NOMO-1 treated with DMSO at 0.1 percent for 48 hours (cell line): ENCODE data around the gene SLC22A23.
A peak's percentile ranks its signal among the peaks of the same experiment; 100 is the strongest.

Source experiments
- DNase-seq: peaks from one replicate; lab custom pipeline; 2025; ENCODE audit not compliant: unreplicated experiment; lab: John Stamatoyannopoulos, UW

Gene SLC22A23

GRCh38 chr6:3273707-3274521, 182.9 kb downstream of the SLC22A23 start:
- no peak for DNase-seq

- DNase-seq, result no peak
Measured at GRCh38 chr6:3272911-3273547, 183.8 kb downstream of the SLC22A23 start.

- DNase-seq, result no peak
Measured at GRCh38 chr6:3271756-3272155, 185.1 kb downstream of the SLC22A23 start.

GRCh38 chr6:3270258-3270657, 186.6 kb downstream of the SLC22A23 start:
- no peak for DNase-seq

GRCh38 chr6:3269281-3269975, 187.4 kb downstream of the SLC22A23 start:
- no peak for DNase-seq

- no peak for DNase-seq
Measured at GRCh38 chr6:3268680-3269079, 188.2 kb downstream of the SLC22A23 start.

GRCh38 chr6:3267162-3267561, 189.7 kb downstream of the SLC22A23 start:
- DNase-seq, result no peak

- DNase-seq, result no peak
Measured at GRCh38 chr6:3266170-3266569, 190.7 kb downstream of the SLC22A23 start.

GRCh38 chr6:3265671-3266070, 191.2 kb downstream of the SLC22A23 start:
- no peak for DNase-seq

- DNase-seq, result no peak
Measured at GRCh38 chr6:3264356-3264755, 192.5 kb downstream of the SLC22A23 start.

GRCh38 chr6:3263096-3263495, 193.8 kb downstream of the SLC22A23 start:
- no peak for DNase-seq

GRCh38 chr6:3261921-3262320, 194.9 kb downstream of the SLC22A23 start:
- DNase-seq, result no peak

GRCh38 chr6:3261518-3261820, 195.4 kb downstream of the SLC22A23 start:
- no peak for DNase-seq

GRCh38 chr6:3260772-3261517, 195.9 kb downstream of the SLC22A23 start:
- DNase-seq, result no peak

GRCh38 chr6:3260296-3260695, 196.6 kb downstream of the SLC22A23 start:
- no peak for DNase-seq

- peak; percentile 38 for DNase-seq
Measured at GRCh38 chr6:3259491-3259958, 197.3 kb downstream of the SLC22A23 start.

- peak; percentile 69 for DNase-seq
Measured at GRCh38 chr6:3258720-3259490, 197.9 kb downstream of the SLC22A23 start, which contains the start of gene PSMG4. Gene PSMG4 (plus strand): TSS chr6:3258947. CDS start chr6:3259023, 76 bp downstream.

- DNase-seq, result no peak
Measured at GRCh38 chr6:3258201-3258600, 198.6 kb downstream of the SLC22A23 start.

- no peak for DNase-seq
Measured at GRCh38 chr6:3253597-3253961, 203.3 kb downstream of the SLC22A23 start.

- DNase-seq, result no peak
Measured at GRCh38 chr6:3252861-3253596, 203.8 kb downstream of the SLC22A23 start.
